HuH-7.5 (cell line): ENCODE data around the gene GRIN3B.

ENCODE experiments used
- DNase-seq: peaks from one replicate; pipeline ENCODE4 v3.0.0; 2011; ENCODE audit warnings: low spot score

GRIN3B gene

GRCh38 chr19:1042689-1043511 is 42.7 kb downstream of the GRIN3B start:
- DNase-seq: no peak

GRCh38 chr19:1045247-1045603 is 45.0 kb downstream of the GRIN3B start:
- no peak for DNase-seq

- DNase-seq: no peak
Observed at GRCh38 chr19:1046117-1046626, 46.0 kb downstream of the GRIN3B start.

GRCh38 chr19:1046836-1047695 is 46.8 kb downstream of the GRIN3B start:
- no peak for DNase-seq

- no peak for DNase-seq
Observed at GRCh38 chr19:1047696-1048147, 47.5 kb downstream of the GRIN3B start.

- no peak for DNase-seq
Observed at GRCh38 chr19:1049106-1049505, 48.9 kb downstream of the GRIN3B start.

- no peak for DNase-seq
Observed at GRCh38 chr19:1049800-1050199, 49.6 kb downstream of the GRIN3B start.

GRCh38 chr19:1050989-1051788 is 51.0 kb downstream of the GRIN3B start:
- no peak for DNase-seq

GRCh38 chr19:1051791-1052190 is 51.6 kb downstream of the GRIN3B start:
- DNase-seq: no peak

GRCh38 chr19:1052349-1052975 is 52.2 kb downstream of the GRIN3B start:
- no peak for DNase-seq

- no peak for DNase-seq
Observed at GRCh38 chr19:1053176-1054101, 53.2 kb downstream of the GRIN3B start.

GRCh38 chr19:1054102-1055027 is 54.1 kb downstream of the GRIN3B start:
- DNase-seq: no peak

- no peak for DNase-seq
Observed at GRCh38 chr19:1055028-1055425, 54.8 kb downstream of the GRIN3B start.

- DNase-seq: no peak
Observed at GRCh38 chr19:1055886-1056620, 55.8 kb downstream of the GRIN3B start.

GRCh38 chr19:1057176-1057855 is 57.1 kb downstream of the GRIN3B start:
- no peak for DNase-seq

- DNase-seq: no peak
Observed at GRCh38 chr19:1058112-1058511, 57.9 kb downstream of the GRIN3B start.
